ENCODE measurements around the gene TRIM69. TPM values are rescaled to one million over a fixed set of nuclear protein-coding genes. Genes with fewer than 3 reads are reported as not detected.

TRIM69 gene
- polyA plus RNA-seq, 1 donor from 2014 or later: 38.3 TPM

GRCh38 chr15:44812029-44812517 lies 75.7 kb downstream of the TRIM69 start:
- H2AFZ ChIP-seq (ENCODE audit: low read depth, low read length): no peak overlapping the region
- H3K79me2 ChIP-seq (replicated peaks; ENCODE audit: insufficient read depth, low read length): no peaks in the 10 kb centered on the region
- no peaks in the 10 kb centered on the region for H3K36me3 ChIP-seq (ENCODE audit: insufficient read depth, low read length)
- no peaks in the 10 kb centered on the region for H3F3A ChIP-seq (ENCODE audit: insufficient read depth, low read length, poor library complexity, severe bottlenecking)
- no peak overlapping the region for H3K27ac ChIP-seq (ENCODE audit: low read length)
- no peaks in the 10 kb centered on the region for H3K9me2 ChIP-seq (ENCODE audit: insufficient read depth, low read length)
- no peak overlapping the region for H3K9ac ChIP-seq (ENCODE audit: low read length)
- H3K4me2 ChIP-seq (ENCODE audit: low read length): no peak overlapping the region
- TF ChIP-seq, protein P1, sequence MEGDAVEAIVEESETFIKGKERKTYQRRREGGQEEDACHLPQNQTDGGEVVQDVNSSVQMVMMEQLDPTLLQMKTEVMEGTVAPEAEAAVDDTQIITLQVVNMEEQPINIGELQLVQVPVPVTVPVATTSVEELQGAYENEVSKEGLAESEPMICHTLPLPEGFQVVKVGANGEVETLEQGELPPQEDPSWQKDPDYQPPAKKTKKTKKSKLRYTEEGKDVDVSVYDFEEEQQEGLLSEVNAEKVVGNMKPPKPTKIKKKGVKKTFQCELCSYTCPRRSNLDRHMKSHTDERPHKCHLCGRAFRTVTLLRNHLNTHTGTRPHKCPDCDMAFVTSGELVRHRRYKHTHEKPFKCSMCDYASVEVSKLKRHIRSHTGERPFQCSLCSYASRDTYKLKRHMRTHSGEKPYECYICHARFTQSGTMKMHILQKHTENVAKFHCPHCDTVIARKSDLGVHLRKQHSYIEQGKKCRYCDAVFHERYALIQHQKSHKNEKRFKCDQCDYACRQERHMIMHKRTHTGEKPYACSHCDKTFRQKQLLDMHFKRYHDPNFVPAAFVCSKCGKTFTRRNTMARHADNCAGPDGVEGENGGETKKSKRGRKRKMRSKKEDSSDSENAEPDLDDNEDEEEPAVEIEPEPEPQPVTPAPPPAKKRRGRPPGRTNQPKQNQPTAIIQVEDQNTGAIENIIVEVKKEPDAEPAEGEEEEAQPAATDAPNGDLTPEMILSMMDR (IDR thresholded peaks at IDR 0.05; ENCODE audit: poor library complexity, severe bottlenecking): no peak
- TF ChIP-seq EZH2 (IDR thresholded peaks at IDR 0.05; ENCODE audit: borderline replicate concordance, insufficient read depth, low read length, poor library complexity, severe bottlenecking) (no peak), REST (IDR thresholded peaks at IDR 0.05; ENCODE audit: borderline replicate concordance) (no peak), RAD21 (conservative IDR thresholded peaks at IDR 0.05) (no peak), POLR2AphosphoS5 (IDR thresholded peaks at IDR 0.05) (no peak)
- H3K27me3 ChIP-seq (ENCODE audit: insufficient read depth, low read depth, low read length): no peaks in the 10 kb centered on the region
- no peaks in the 10 kb centered on the region for H4K20me1 ChIP-seq (ENCODE audit: insufficient read depth)
- no peak overlapping the region for H3K4me3 ChIP-seq (ENCODE audit: low read length)
- no peaks in the 10 kb centered on the region for H3K9me3 ChIP-seq (ENCODE audit: low read length)

GRCh38 chr15:44813231-44813630 lies 76.9 kb downstream of the TRIM69 start:
- Histone ChIP-seq H3K4me2 (ENCODE audit: low read length) (no peak overlapping the region), H3K9ac (ENCODE audit: low read length) (no peak overlapping the region), H3K27ac (ENCODE audit: low read length) (no peak overlapping the region), H3F3A (ENCODE audit: insufficient read depth, low read length, poor library complexity, severe bottlenecking) (no peaks in the 10 kb centered on the region), H3K9me2 (ENCODE audit: insufficient read depth, low read length) (no peaks in the 10 kb centered on the region), H3K36me3 (ENCODE audit: insufficient read depth, low read length) (no peaks in the 10 kb centered on the region), H3K27me3 (ENCODE audit: insufficient read depth, low read depth, low read length) (no peaks in the 10 kb centered on the region), H3K9me3 (ENCODE audit: low read length) (no peaks in the 10 kb centered on the region), H3K4me3 (ENCODE audit: low read length) (no peak overlapping the region), H3K79me2 (replicated peaks; ENCODE audit: insufficient read depth, low read length) (no peaks in the 10 kb centered on the region), H2AFZ (ENCODE audit: low read depth, low read length) (no peak overlapping the region), H4K20me1 (ENCODE audit: insufficient read depth) (no peaks in the 10 kb centered on the region)
- TF ChIP-seq TAF1 (IDR thresholded peaks at IDR 0.05; ENCODE audit: low read depth) (no peak), SMC3 (conservative IDR thresholded peaks at IDR 0.05; ENCODE audit: poor library complexity) (no peak), EP300 (conservative IDR thresholded peaks at IDR 0.05; ENCODE audit: poor library complexity, severe bottlenecking) (no peak), MXI1 (conservative IDR thresholded peaks at IDR 0.05; ENCODE audit: poor library complexity, severe bottlenecking) (no peak), RAD21 (conservative IDR thresholded peaks at IDR 0.05) (no peak), REST (IDR thresholded peaks at IDR 0.05; ENCODE audit: borderline replicate concordance) (no peak), POLR2AphosphoS5 (IDR thresholded peaks at IDR 0.05) (no peak), EZH2 (IDR thresholded peaks at IDR 0.05; ENCODE audit: borderline replicate concordance, insufficient read depth, low read length, poor library complexity, severe bottlenecking) (no peak)
- TF ChIP-seq, protein P1 (IDR thresholded peaks at IDR 0.05; ENCODE audit: poor library complexity, severe bottlenecking): no peak
